Urinary bladder (tissue), 4 donors: ENCODE measurements around the gene ZNF804B. TPM values are rescaled to one million over a fixed set of nuclear protein-coding genes. Genes with fewer than 3 reads are reported as not detected.

ENCODE experiments used
- DNase-seq: peaks from one replicate; pipeline ENCODE4 v3.0.0-alpha.2; 2015; ENCODE audit errors: extremely low spot score
- H3K27ac ChIP-seq: one replicate; pipeline ENCODE4 v1.5.1; 2013; ENCODE audit warnings: low read depth, mild to moderate bottlenecking, moderate library complexity
- H3K36me3 ChIP-seq: one replicate; pipeline ENCODE4 v1.6.1; 2013; ENCODE audit warnings: mild to moderate bottlenecking, moderate library complexity; ENCODE audit not compliant: insufficient read depth
- H3K4me1 ChIP-seq: one replicate; pipeline ENCODE4 v1.6.1; 2013; ENCODE audit warnings: mild to moderate bottlenecking, moderate library complexity; ENCODE audit not compliant: insufficient read depth
- H3K4me3 ChIP-seq: one replicate; pipeline ENCODE4 v1.5.1; 2013; ENCODE audit warnings: low read depth, low read length
- WGBS: extraction: QIAGEN DNeasy Blood & Tissue Kit; methylation state at CpG from one replicate; pipeline ENCODE4 v1.1.7; 2013; 5-methylcytosine and 5-hydroxymethylcytosine counted together
- polyA plus RNA-seq: library from polyadenylated mRNA; stranded (reverse); fragments of 200-250 nt; gene quantifications from one replicate; pipeline ENCODE4 v1.2.3, GENCODE V29; 2013
- total RNA-seq: library from RNA; depleted of rRNA; stranded (reverse); fragments of >200 nt; gene quantifications from one replicate; pipeline ENCODE4 v1.2.3, GENCODE V29; 2014
- donor health status: healthy with polysubstance abuse.
- donor health status: healthy.

Gene ZNF804B
- total and polyA plus RNA-seq, 2 donors: 1.2 TPM; not detected in 1

- DNase-seq: no peak
- H3K36me3 ChIP-seq: no peaks in the 10 kb centered on the region
- no peaks in the 10 kb centered on the region for H3K4me1 ChIP-seq
- H3K4me3 ChIP-seq: no peak overlapping the region
- H3K27ac ChIP-seq: no peak overlapping the region
- 83% methylated on average over 6 of the region's 6 CpGs for WGBS
Observed at GRCh38 chr7:89104748-89105685, 345.5 kb downstream of the ZNF804B start.

- Histone ChIP-seq H3K4me3 (no peak overlapping the region), H3K27ac (no peak overlapping the region), H3K36me3 (no peaks in the 10 kb centered on the region), H3K4me1 (no peaks in the 10 kb centered on the region)
- no peak for DNase-seq
- WGBS: 64% methylated on average over 2 of the region's 2 CpGs
Observed at GRCh38 chr7:89123871-89124270, 364.4 kb downstream of the ZNF804B start.

- DNase-seq: no peak
- WGBS: 68% methylated on average over 2 of the region's 2 CpGs
- Histone ChIP-seq H3K4me3 (no peak overlapping the region), H3K27ac (no peak overlapping the region), H3K4me1 (no peaks in the 10 kb centered on the region), H3K36me3 (no peaks in the 10 kb centered on the region)
Observed at GRCh38 chr7:89129600-89130375, 370.3 kb downstream of the ZNF804B start.

GRCh38 chr7:89133357-89133756 is 373.9 kb downstream of the ZNF804B start:
- WGBS: 38% methylated on average over 3 of the region's 3 CpGs
- no peak overlapping the region for H3K4me3 ChIP-seq

GRCh38 chr7:89133819-89134218 is 374.3 kb downstream of the ZNF804B start:
- 42% methylated on average over 2 of the region's 2 CpGs for whole genome bisulfite sequencing
- H3K4me1 ChIP-seq: no peaks in the 10 kb centered on the region
- DNase-seq: no peak
- no peaks in the 10 kb centered on the region for H3K36me3 ChIP-seq
- no peak overlapping the region for H3K27ac ChIP-seq
- no peak overlapping the region for H3K4me3 ChIP-seq

More at GRCh38 chr7:89133357-89133756, 373.9 kb downstream of the ZNF804B start:
- DNase-seq: no peak
- Histone ChIP-seq H3K4me1 (no peaks in the 10 kb centered on the region), H3K36me3 (no peaks in the 10 kb centered on the region), H3K27ac (no peak overlapping the region)

GRCh38 chr7:89145801-89146200 is 386.3 kb downstream of the ZNF804B start:
- no peaks in the 10 kb centered on the region for H3K36me3 ChIP-seq
- no peak overlapping the region for H3K4me3 ChIP-seq
- no peak for DNase-seq
- H3K4me1 ChIP-seq: no peaks in the 10 kb centered on the region
- no peak overlapping the region for H3K27ac ChIP-seq

- no peaks in the 10 kb centered on the region for H3K4me1 ChIP-seq
- no peak overlapping the region for H3K27ac ChIP-seq
- no peak overlapping the region for H3K4me3 ChIP-seq
- H3K36me3 ChIP-seq: no peaks in the 10 kb centered on the region
- no peak for DNase-seq
- 71% methylated on average over 2 of the region's 2 CpGs for WGBS
Observed at GRCh38 chr7:89160107-89160506, 400.6 kb downstream of the ZNF804B start.

- Histone ChIP-seq H3K36me3 (no peaks in the 10 kb centered on the region), H3K4me1 (no peaks in the 10 kb centered on the region), H3K4me3 (no peak overlapping the region), H3K27ac (no peak overlapping the region)
- DNase-seq: no peak
- WGBS: 42% methylated on average over 3 of the region's 3 CpGs
Observed at GRCh38 chr7:89165421-89165820, 405.9 kb downstream of the ZNF804B start.

- H3K4me3 ChIP-seq: no peak overlapping the region
- H3K36me3 ChIP-seq: no peaks in the 10 kb centered on the region
- 79% methylated on average over 1 of the region's 1 CpG for WGBS
- no peak overlapping the region for H3K27ac ChIP-seq
- no peaks in the 10 kb centered on the region for H3K4me1 ChIP-seq
- DNase-seq: no peak
Observed at GRCh38 chr7:89170628-89171027, 411.1 kb downstream of the ZNF804B start.

GRCh38 chr7:89182116-89182515 is 422.6 kb downstream of the ZNF804B start:
- Histone ChIP-seq H3K27ac (no peak overlapping the region), H3K4me3 (no peak overlapping the region), H3K4me1 (no peaks in the 10 kb centered on the region), H3K36me3 (no peaks in the 10 kb centered on the region)
- no peak for DNase-seq
- 95% methylated on average over 2 of the region's 2 CpGs for WGBS

GRCh38 chr7:89183712-89184111 is 424.2 kb downstream of the ZNF804B start:
- no peak overlapping the region for H3K4me3 ChIP-seq
- WGBS: 66% methylated on average over 5 of the region's 5 CpGs
- H3K36me3 ChIP-seq: no peaks in the 10 kb centered on the region
- no peak overlapping the region for H3K27ac ChIP-seq
- no peaks in the 10 kb centered on the region for H3K4me1 ChIP-seq
- no peak for DNase-seq

- no peak for DNase-seq
- no peaks in the 10 kb centered on the region for H3K4me1 ChIP-seq
- no peak overlapping the region for H3K27ac ChIP-seq
- H3K4me3 ChIP-seq: no peak overlapping the region
- no peaks in the 10 kb centered on the region for H3K36me3 ChIP-seq
- WGBS: 69% methylated on average over 2 of the region's 2 CpGs
Observed at GRCh38 chr7:89200758-89201157, 441.3 kb downstream of the ZNF804B start.

- Histone ChIP-seq H3K36me3 (no peaks in the 10 kb centered on the region), H3K27ac (no peak overlapping the region), H3K4me3 (no peak overlapping the region), H3K4me1 (no peaks in the 10 kb centered on the region)
- WGBS: 14% methylated on average over 2 of the region's 2 CpGs
- DNase-seq: no peak
Observed at GRCh38 chr7:89223900-89224395, 464.4 kb downstream of the ZNF804B start.
